Spleen (tissue), 11 donors: Measurements from ENCODE around the gene PRLH. TPM values are rescaled to one million over a fixed set of nuclear protein-coding genes. Genes with fewer than 3 reads are reported as not detected.
"Not testable (repeated sequence)": the region's sequence is repeated elsewhere in the genome, so short reads cannot be mapped to it uniquely, and the experiment has no call there.

ENCODE experiments used
- DNase-seq: peaks from one replicate; pipeline ENCODE4 v3.0.0-alpha.2; 2020
- H3K27ac ChIP-seq, 8 donors: fragments of 200-600 bp; sonication (generic) in 7 of 8; 1 replicate in 4 of 8; 2 replicates in 4 of 8; pipeline versions ENCODE4 v1.5.0 to v1.8.0; 2016 to 2021; ENCODE audit warnings: inconsistent platforms in 4 of 8, mild to moderate bottlenecking in 4 of 8, moderate library complexity in 1 of 8
- H3K27me3 ChIP-seq, 7 donors: fragments of 200-600 bp; sonication (generic) in 6 of 7; replicated peaks in 1 of 7; 1 replicate in 4 of 7; 2 replicates in 3 of 7; pipeline versions ENCODE4 v1.5.0 to v1.8.0; 2016 to 2021; ENCODE audit warnings: inconsistent platforms in 3 of 7, mild to moderate bottlenecking in 1 of 7
- H3K36me3 ChIP-seq, 6 donors: fragments of 200-600 bp; sonication (generic) in 5 of 6; 1 replicate in 4 of 6; 2 replicates in 2 of 6; pipeline versions ENCODE4 v1.5.0 to v1.8.0; 2016 to 2021; ENCODE audit warnings: inconsistent platforms in 2 of 6
- H3K4me1 ChIP-seq, 6 donors: fragments of 200-600 bp; sonication (generic) in 5 of 6; 1 replicate in 3 of 6; 2 replicates in 3 of 6; pipeline versions ENCODE4 v1.5.0 to v1.8.0; 2016 to 2021; ENCODE audit warnings: inconsistent platforms in 3 of 6
- H3K4me3 ChIP-seq, 8 donors: fragments of 200-600 bp; sonication (generic) in 7 of 8; 1 replicate in 4 of 8; 2 replicates in 4 of 8; pipeline versions ENCODE4 v1.5.0 to v1.8.0; 2016 to 2021; ENCODE audit warnings: inconsistent platforms in 4 of 8, mild to moderate bottlenecking in 4 of 8, moderate library complexity in 2 of 8
- H3K9me3 ChIP-seq, 8 donors: fragments of 200-600 bp; sonication (generic) in 7 of 8; 1 replicate in 4 of 8; 2 replicates in 4 of 8; pipeline versions ENCODE4 v1.5.0 to v1.8.0; 2016 to 2021; ENCODE audit warnings: inconsistent platforms in 4 of 8
- POLR2A ChIP-seq, 3 donors: fragments of 450-650 bp; IDR thresholded peaks; one replicate each; pipeline ENCODE4 v1.5.1; 2017; ENCODE audit warnings: antibody characterized with exemption in 3 of 3, mild to moderate bottlenecking in 1 of 3
- POLR2AphosphoS5 ChIP-seq, 3 donors: sonication (generic); formaldehyde crosslinking; IDR thresholded peaks; one replicate each; pipeline ENCODE4 v1.5.1; 2017; ENCODE audit warnings: antibody characterized with exemption in 3 of 3
- WGBS, 5 donors: extraction: QIAGEN DNeasy Blood & Tissue Kit in 3 of 5; methylation state at CpG; one replicate each; pipeline versions ENCODE4 v1.1.5 to v1.1.7; 2013 to 2018; 5-methylcytosine and 5-hydroxymethylcytosine counted together
- intact Hi-C: fragments of 100-400 bp; cut with DNase I; formaldehyde crosslinking; loops from one replicate; pipeline ENCODE4 v1.15.0; 2023; ENCODE audit warnings: low total_unique reads
- polyA plus RNA-seq, 3 donors: library from polyadenylated mRNA; stranded (reverse); fragments of 200-250 nt; gene quantifications; one replicate each; pipeline ENCODE4 v1.2.1, GENCODE V29; 2013
- total RNA-seq, 7 donors: library from RNA; depleted of rRNA in 3 of 7; stranded (reverse); fragments of >200 nt in 3 of 7; fragmentation: NEBNext Ultra II Directional in 4 of 7; extraction: Animal tissue kit (Norgen Biotek cat#: 25700) in 4 of 7; gene quantifications; one replicate each; pipeline versions ENCODE4 v1.1.0 to v1.2.1, GENCODE V29; 2016 to 2021
- TF ChIP-seq, protein P1 (sequence below), 11 experiments: fragments of 200-600 bp in 7 of 11; fragments of 450-650 bp in 4 of 11; sonication (generic) in 4 of 11; IDR thresholded peaks in 8 of 11; conservative IDR thresholded peaks in 3 of 11; 1 replicate in 7 of 11; 2 replicates in 4 of 11; pipeline versions ENCODE4 v1.4.0 to v1.8.0; 2016 to 2021; ENCODE audit warnings: antibody characterized with exemption in 11 of 11, inconsistent platforms in 4 of 11, mild to moderate bottlenecking in 1 of 11
- donor health status: healthy with polysubstance abuse.
- donor health status: DM: no; HTN: no; CAD: no; lungs with moderate emphysema.
- donor health status: DM: no; HTN: no; CAD: no.
- donor health status: Bipolar disorder and iron deficiency.
- donor health status: healthy.
- donor health status: DM: no; HTN: no; CAD: no.
- donor health status: DM: yes; HTN: yes; CAD: no.

Gene PRLH
- total and polyA plus RNA-seq, 10 donors = not detected

DNA sequence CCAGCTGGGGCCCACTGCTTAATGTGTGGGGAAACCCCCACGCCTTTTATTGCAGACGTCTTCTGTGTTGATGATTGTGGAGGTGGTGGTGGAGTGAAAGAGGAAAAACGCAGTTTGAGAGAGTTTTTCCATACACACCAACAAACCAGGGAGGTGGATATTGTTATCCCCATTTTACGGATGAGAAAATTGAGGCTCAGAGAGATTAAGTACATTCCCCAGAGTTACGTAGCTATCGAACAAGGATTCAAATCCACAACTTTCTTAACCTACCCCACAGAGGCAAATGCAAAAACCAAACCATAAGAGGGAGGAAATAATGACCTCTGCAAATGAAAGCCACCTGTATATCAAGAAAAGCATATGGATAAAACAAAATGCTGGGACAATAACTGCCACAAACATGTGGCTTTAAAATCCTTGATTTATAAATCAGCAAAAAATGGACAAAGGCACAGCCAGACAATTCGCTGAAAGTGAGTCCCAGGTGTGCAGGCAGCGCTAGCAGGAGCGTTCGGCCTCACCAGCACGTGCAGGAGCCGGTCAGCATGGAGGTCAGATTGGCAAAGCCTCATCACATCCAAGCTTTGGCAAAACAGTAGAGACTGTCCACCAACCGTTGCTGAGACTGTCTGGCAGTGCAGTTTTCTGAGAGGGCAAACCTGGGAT lies 36.8 kb downstream of the PRLH start:
- no peaks in the 10 kb centered on the region for H3K9me3 ChIP-seq
- intact Hi-C loops = no loop called here
- TF ChIP-seq POLR2AphosphoS5 (IDR thresholded peaks at IDR 0.05) = peak in 1 of 3 donors; percentile 33
- TF ChIP-seq, protein P1, sequence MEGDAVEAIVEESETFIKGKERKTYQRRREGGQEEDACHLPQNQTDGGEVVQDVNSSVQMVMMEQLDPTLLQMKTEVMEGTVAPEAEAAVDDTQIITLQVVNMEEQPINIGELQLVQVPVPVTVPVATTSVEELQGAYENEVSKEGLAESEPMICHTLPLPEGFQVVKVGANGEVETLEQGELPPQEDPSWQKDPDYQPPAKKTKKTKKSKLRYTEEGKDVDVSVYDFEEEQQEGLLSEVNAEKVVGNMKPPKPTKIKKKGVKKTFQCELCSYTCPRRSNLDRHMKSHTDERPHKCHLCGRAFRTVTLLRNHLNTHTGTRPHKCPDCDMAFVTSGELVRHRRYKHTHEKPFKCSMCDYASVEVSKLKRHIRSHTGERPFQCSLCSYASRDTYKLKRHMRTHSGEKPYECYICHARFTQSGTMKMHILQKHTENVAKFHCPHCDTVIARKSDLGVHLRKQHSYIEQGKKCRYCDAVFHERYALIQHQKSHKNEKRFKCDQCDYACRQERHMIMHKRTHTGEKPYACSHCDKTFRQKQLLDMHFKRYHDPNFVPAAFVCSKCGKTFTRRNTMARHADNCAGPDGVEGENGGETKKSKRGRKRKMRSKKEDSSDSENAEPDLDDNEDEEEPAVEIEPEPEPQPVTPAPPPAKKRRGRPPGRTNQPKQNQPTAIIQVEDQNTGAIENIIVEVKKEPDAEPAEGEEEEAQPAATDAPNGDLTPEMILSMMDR (IDR thresholded peaks at IDR 0.05 in 8 of 11, conservative IDR thresholded peaks at IDR 0.05 in 3 of 11) = no peak
- no peak for DNase-seq
- no peaks in the 10 kb centered on the region for H3K27me3 ChIP-seq
- peak overlapping the region in 2 of 8 donors; percentile 3 to 43 for H3K4me3 ChIP-seq
- H3K36me3 ChIP-seq = no peaks in the 10 kb centered on the region
- WGBS, 5 donors = 58 to 69% (median 63%) methylated on average over 13 of the region's 13 CpGs
- H3K4me1 ChIP-seq = peaks cover 6 to 34% (median 17%) of the 10 kb centered on the region in 6 donors
- peak overlapping the region in 7 of 8 donors; percentile 45 to 86 (median 76) for H3K27ac ChIP-seq

DNA sequence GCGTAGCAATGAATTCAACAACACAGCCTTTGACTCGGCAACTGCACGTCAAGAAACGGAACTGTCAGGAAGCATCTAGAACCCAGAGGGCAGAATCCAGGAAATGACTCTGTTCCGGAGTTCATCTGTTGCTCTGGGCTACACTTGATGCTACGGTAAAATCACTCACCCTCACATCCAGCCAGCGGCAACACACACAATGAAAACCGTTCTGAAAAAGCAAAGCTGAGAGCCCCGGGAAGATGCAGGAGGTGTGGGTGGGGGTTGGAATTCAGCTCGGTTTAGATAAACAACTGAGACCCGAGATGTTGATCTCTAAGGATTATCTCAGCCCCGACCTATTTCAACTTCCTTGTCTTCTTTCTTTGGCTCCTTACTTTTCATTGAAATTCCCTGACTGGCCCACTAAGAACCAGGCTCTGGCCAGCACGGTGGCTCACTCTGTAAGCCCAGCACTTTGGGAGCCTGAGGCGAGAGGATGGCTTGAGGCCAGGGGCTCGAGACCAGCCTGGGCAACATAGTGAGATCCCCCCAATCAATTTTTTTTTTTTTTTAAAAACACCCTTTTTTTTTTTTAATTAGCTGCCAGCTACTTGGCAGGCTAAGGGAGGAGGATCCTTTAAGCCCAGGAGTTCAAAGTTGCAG lies 37.5 kb downstream of the PRLH start:
- H3K27me3 ChIP-seq = no peaks in the 10 kb centered on the region
- H3K27ac ChIP-seq = peak overlapping the region in 7 of 8 donors; percentile 45 to 86 (median 76)
- DNase-seq = no peak
- H3K36me3 ChIP-seq = no peaks in the 10 kb centered on the region
- peak in 2 of 3 donors; percentile 37 to 97 for TF ChIP-seq POLR2AphosphoS5 (IDR thresholded peaks at IDR 0.05)
- TF ChIP-seq POLR2A (IDR thresholded peaks at IDR 0.05) = peak in 1 of 3 donors; percentile 53
- TF ChIP-seq, protein P1 (IDR thresholded peaks at IDR 0.05 in 8 of 11, conservative IDR thresholded peaks at IDR 0.05 in 3 of 11) = no peak
- H3K4me1 ChIP-seq = peaks cover 6 to 34% (median 17%) of the 10 kb centered on the region in 6 donors
- peak overlapping the region in 2 of 8 donors; percentile 3 to 43 for H3K4me3 ChIP-seq
- intact Hi-C loops = no loop called here
- 10 to 16% (median 14%) methylated on average over 15 of the region's 15 CpGs for WGBS, 5 donors
- H3K9me3 ChIP-seq = no peaks in the 10 kb centered on the region

DNA sequence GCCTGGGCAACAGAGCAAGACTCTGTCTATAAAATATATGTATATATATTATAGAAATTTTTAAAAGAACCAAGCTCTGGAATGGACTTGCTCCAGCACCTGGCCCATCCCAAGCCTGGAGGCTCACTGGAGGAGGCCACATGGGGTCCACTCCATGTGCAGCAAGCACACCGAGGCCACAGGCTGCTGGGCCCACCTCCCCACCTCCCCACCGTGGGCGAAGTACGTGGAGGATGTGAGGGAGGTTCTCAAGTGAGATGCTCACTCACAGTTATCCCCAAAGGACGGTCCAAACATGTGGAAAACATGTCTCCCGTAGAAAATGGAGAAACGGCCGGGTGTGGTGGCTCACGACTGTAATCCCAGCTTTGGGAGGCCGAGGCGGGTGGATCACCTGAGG lies 38.0 kb downstream of the PRLH start:
- 86 to 94% (median 90%) methylated on average over 11 of the region's 11 CpGs for WGBS, 5 donors
- intact Hi-C loops = no loop called here
- TF ChIP-seq, protein P1 (IDR thresholded peaks at IDR 0.05 in 8 of 11, conservative IDR thresholded peaks at IDR 0.05 in 3 of 11) = no peak
- TF ChIP-seq POLR2A (IDR thresholded peaks at IDR 0.05) (no peak), POLR2AphosphoS5 (IDR thresholded peaks at IDR 0.05) (no peak)

GRCh38 chr2:237604960-237605359 lies 38.6 kb downstream of the PRLH start:
- peaks cover 6 to 33% (median 17%) of the 10 kb centered on the region in 6 donors for H3K4me1 ChIP-seq
- TF ChIP-seq, protein P1 (IDR thresholded peaks at IDR 0.05 in 8 of 11, conservative IDR thresholded peaks at IDR 0.05 in 3 of 11) = no peak
- no peaks in the 10 kb centered on the region for H3K36me3 ChIP-seq
- no peaks in the 10 kb centered on the region for H3K9me3 ChIP-seq
- no peak overlapping the region for H3K27ac ChIP-seq
- H3K4me3 ChIP-seq = no peak overlapping the region
- no peak for DNase-seq
- intact Hi-C loops = no loop called here
- WGBS, 5 donors = 84 to 97% (median 90%) methylated on average over 9 of the region's 9 CpGs
- no peaks in the 10 kb centered on the region for H3K27me3 ChIP-seq

More for the DNA sequence above, 38.0 kb downstream of the PRLH start:
- H3K4me3 ChIP-seq = no peak overlapping the region
- no peaks in the 10 kb centered on the region for H3K27me3 ChIP-seq
- no peaks in the 10 kb centered on the region for H3K36me3 ChIP-seq
- H3K9me3 ChIP-seq = no peaks in the 10 kb centered on the region
- H3K4me1 ChIP-seq = peaks cover 6 to 34% (median 17%) of the 10 kb centered on the region in 6 donors
- H3K27ac ChIP-seq = peak overlapping the region in 5 of 8 donors; percentile 53 to 86 (median 77)
- no peak for DNase-seq

DNA sequence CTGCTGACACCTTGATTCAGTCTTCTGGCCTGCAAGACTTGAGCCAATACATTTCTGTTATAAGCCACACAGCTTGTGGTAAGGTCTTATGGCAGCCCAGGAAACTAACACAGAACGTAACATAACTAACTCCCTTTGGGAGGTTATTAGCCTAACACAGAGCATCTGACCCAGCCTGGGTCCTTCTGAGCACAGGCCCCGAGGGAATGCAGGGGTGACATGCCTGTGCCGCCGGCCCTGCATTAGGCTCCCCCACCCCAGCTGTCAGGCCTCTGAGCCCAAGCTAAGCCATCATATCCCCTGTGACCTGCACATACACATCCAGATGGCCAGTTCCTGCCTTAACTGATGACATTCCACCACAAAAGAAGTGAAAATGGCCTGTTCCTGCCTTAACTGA lies 40.1 kb downstream of the PRLH start:
- intact Hi-C loops, DNase-seq, H3K36me3 ChIP-seq, H3K4me3 ChIP-seq, H3K9me3 ChIP-seq, H3K27me3 ChIP-seq, H3K27ac ChIP-seq: not testable (repeated sequence)
- 57 to 82% (median 78%) methylated on average over 4 of the region's 4 CpGs for WGBS, 5 donors
- peaks cover 6 to 26% (median 17%) of the 10 kb centered on the region in 6 donors for H3K4me1 ChIP-seq
